K562 (cell line): ENCODE results near the gene VSIG10L2. TPM values are rescaled to one million over a fixed set of nuclear protein-coding genes. Genes with fewer than 3 reads are reported as not detected.

ENCODE experiments used
- ATAC-seq: fragments of 200-7000 bp; cut with Tn5 transposase; 3 replicates; pipeline ENCODE4 v1.9.1; 2020; ENCODE audit warnings: moderate library complexity
- BruUV-seq: library from RNA; stranded (reverse); fragments of 400-500 nt; replicated peaks from 2 replicates; lab custom pipeline; 2021; lab: Mats Ljungman, UMichigan
- CTCF ChIA-PET: fragments of 300-600 bp; formaldehyde crosslinking; extraction: SDS; loops from one replicate; lab custom pipeline; 2021; ENCODE audit warnings: low intra/inter-chr PET ratio; lab: Yijun Ruan, JAX
- POLR2A ChIA-PET: fragments of 300-600, 350-650 bp; sonication (Branson Sonifier 250); formaldehyde crosslinking; extraction: SDS; loops from one replicate; lab custom pipeline; 2021; ENCODE audit warnings: antibody characterized with exemption, inconsistent platforms; lab: Yijun Ruan, JAX
- DNase-seq, 4 experiments: peaks; one replicate each; pipeline versions ENCODE4 v3.0.0 to v3.0.0-alpha.2; 2011 to 2018; ENCODE audit warnings: low spot score in 3 of 4, mixed read lengths in 3 of 4; ENCODE audit errors: extremely low read depth in 1 of 4
- FAIRE-seq: peaks from 2 replicates; lab custom pipeline; 2011; peaks lifted over from hg19 to GRCh38; lab: Jason Lieb, UNC
- H2AFZ ChIP-seq: 2 replicates; pipeline ENCODE4 v1.6.0; 2011; ENCODE audit warnings: low read depth, low read length, control low read depth, inconsistent platforms
- H3K27ac ChIP-seq: fragments of 200-600 bp; 3 replicates; pipeline ENCODE4 v1.8.0; 2011; ENCODE audit warnings: low read depth, mild to moderate bottlenecking, control low read depth, inconsistent platforms, low read length, moderate library complexity, mixed read lengths; ENCODE audit errors: extremely low read depth
- H3K27me3 ChIP-seq, 2 experiments: fragments of 300-600 bp in 1 of 2; 2 replicates in 1 of 2; 3 replicates in 1 of 2; pipeline versions ENCODE4 v1.6.0 to v1.8.0; 2011; ENCODE audit warnings: inconsistent platforms in 2 of 2, low read length in 2 of 2, mild to moderate bottlenecking in 1 of 2, mixed read lengths in 1 of 2, moderate library complexity in 1 of 2; ENCODE audit not compliant: control insufficient read depth in 2 of 2, insufficient read depth in 2 of 2
- H3K36me3 ChIP-seq: fragments of 300-600 bp; 3 replicates; pipeline ENCODE4 v1.8.0; 2011; ENCODE audit warnings: mild to moderate bottlenecking, low read length, inconsistent platforms; ENCODE audit not compliant: control insufficient read depth, insufficient read depth
- H3K4me1 ChIP-seq, 2 experiments: fragments of 200-600 bp in 1 of 2; replicated peaks in 1 of 2; 2 replicates in 1 of 2; 3 replicates in 1 of 2; pipeline versions ENCODE4 v1.5.1 to v1.8.0; 2011; ENCODE audit warnings: inconsistent platforms in 2 of 2, low read length in 2 of 2, mild to moderate bottlenecking in 1 of 2, mixed read lengths in 1 of 2, moderate library complexity in 1 of 2; ENCODE audit not compliant: control insufficient read depth in 2 of 2, insufficient read depth in 2 of 2
- H3K4me2 ChIP-seq: 2 replicates; pipeline ENCODE4 v1.6.1; 2011; ENCODE audit warnings: low read length, control low read depth, inconsistent platforms, mixed read lengths; ENCODE audit not compliant: insufficient read depth
- H3K4me3 ChIP-seq: fragments of 200-600 bp; sonication (generic), shearing (Covaris generic); 2 replicates; pipeline ENCODE4 v1.5.1; 2016; ENCODE audit warnings: control low read depth, inconsistent platforms
- H3K79me2 ChIP-seq: fragments of 200-600 bp; 3 replicates; pipeline ENCODE4 v1.8.0; 2011; ENCODE audit warnings: low read length, inconsistent platforms; ENCODE audit not compliant: control insufficient read depth, insufficient read depth
- H3K9ac ChIP-seq, 2 experiments: 2 replicates each; pipeline versions ENCODE4 v1.6.0 to v1.6.1; 2011; ENCODE audit warnings: low read depth in 2 of 2, low read length in 2 of 2, control low read depth in 1 of 2, inconsistent platforms in 1 of 2, mild to moderate bottlenecking in 1 of 2, mixed read lengths in 1 of 2; ENCODE audit not compliant: insufficient read depth in 1 of 2
- H3K9me1 ChIP-seq: one replicate; pipeline ENCODE4 v1.6.0; 2011; ENCODE audit warnings: inconsistent platforms, mild to moderate bottlenecking, low read length, moderate library complexity; ENCODE audit not compliant: control insufficient read depth, insufficient read depth
- H3K9me3 ChIP-seq: replicated peaks from 2 replicates; pipeline ENCODE4 v1.5.1; 2011; ENCODE audit warnings: low read depth, low read length, inconsistent platforms; ENCODE audit not compliant: control insufficient read depth, insufficient read depth
- H4K20me1 ChIP-seq: replicated peaks from 2 replicates; pipeline ENCODE4 v1.6.1; 2011; ENCODE audit warnings: low read length, inconsistent platforms, mixed read lengths; ENCODE audit not compliant: control insufficient read depth, insufficient read depth
- AFF4 ChIP-seq: sonication (generic); formaldehyde crosslinking; IDR thresholded peaks from 2 replicates; pipeline ENCODE4 v1.8.0; 2023; ENCODE audit warnings: mild to moderate bottlenecking, missing genetic modification reagents
- ARID1B ChIP-seq: fragments of 450-650 bp; IDR thresholded peaks from 2 replicates; pipeline ENCODE4 v1.6.1; 2016; ENCODE audit warnings: antibody characterized with exemption, mild to moderate bottlenecking, inconsistent platforms
- CHD2 ChIP-seq: IDR thresholded peaks from 2 replicates; pipeline ENCODE4 v1.6.1; 2011; ENCODE audit warnings: low read depth, low read length
- ELF4 ChIP-seq: fragments of 450-650 bp; formaldehyde crosslinking; IDR thresholded peaks from 2 replicates; pipeline ENCODE4 v1.4.0; 2022; ENCODE audit warnings: missing genetic modification characterization
- HES1 ChIP-seq: fragments of 450-650 bp; IDR thresholded peaks from 2 replicates; pipeline ENCODE4 v1.6.1; 2016; ENCODE audit warnings: low read depth, mild to moderate bottlenecking, moderate library complexity
- MAFG ChIP-seq: fragments of 450-650 bp; conservative IDR thresholded peaks from 2 replicates; pipeline ENCODE4 v1.6.1; 2016; ENCODE audit warnings: missing genetic modification characterization, missing compliant biosample characterization
- NR4A1 ChIP-seq, 2 experiments: fragments of 250-450 bp in 1 of 2; fragments of 450-650 bp in 1 of 2; sonication (Bioruptor Pico) in 1 of 2; IDR thresholded peaks; 2 replicates each; pipeline versions ENCODE4 v1.4.0 to v1.6.1; 2016 to 2020; ENCODE audit warnings: mild to moderate bottlenecking in 2 of 2, missing compliant biosample characterization in 1 of 2, missing genetic modification characterization in 1 of 2, moderate library complexity in 1 of 2
- PYGO2 ChIP-seq: fragments of 450-650 bp; IDR thresholded peaks from 2 replicates; pipeline ENCODE4 v1.6.1; 2016; ENCODE audit warnings: mild to moderate bottlenecking, missing genetic modification characterization, moderate library complexity, missing compliant biosample characterization
- UBTF ChIP-seq, 2 experiments: IDR thresholded peaks; 2 replicates each; pipeline ENCODE4 v1.6.1; 2012; ENCODE audit warnings: improper control_type of control experiment in 2 of 2, low read depth in 2 of 2, low read length in 2 of 2, borderline replicate concordance in 1 of 2
- WGBS: fragments of 100-300 bp; shearing (Covaris generic); methylation state at CpG from one replicate; pipeline ENCODE4 v1.1.6; 2016; ENCODE audit warnings: low coverage, mixed read lengths; ENCODE audit not compliant: insufficient coverage; ENCODE audit errors: missing lambda C conversion rate; 5-methylcytosine and 5-hydroxymethylcytosine counted together
- in situ Hi-C: fragments of 300-500 bp; cut with MboI; formaldehyde crosslinking; loops from 4 replicates; pipeline ENCODE4 v1.15.0; 2018; ENCODE audit warnings: inconsistent platforms, mixed read lengths
- intact Hi-C: fragments of 100-400 bp; cut with micrococcal nuclease; formaldehyde crosslinking; loops from 2 replicates; pipeline ENCODE4 v1.14.2; 2022
- polyA plus RNA-seq, 8 experiments: library from polyadenylated mRNA; depleted of rRNA in 4 of 8; stranded (reverse) in 5 of 8; unstranded in 3 of 8; fragments of >200 nt; fragmentation: Nextera tagmentation in 2 of 8; fragmentation: Illumina TruSeq in 1 of 8; extraction: Ambion mirVana in 2 of 8; extraction: Trizol in 1 of 8; gene quantifications; 2 replicates each; pipeline versions ENCODE4 v1.2.1 to v1.2.3, GENCODE V29; 2011 to 2014; ENCODE audit warnings: inconsistent platforms in 1 of 8, missing spikeins in 1 of 8
- total RNA-seq, 7 experiments: library from RNA; depleted of rRNA in 6 of 7; stranded (reverse); fragments of >200 nt in 6 of 7; fragmentation: Illumina TruSeq in 2 of 7; extraction: Trizol in 2 of 7; gene quantifications; 2 replicates each; pipeline versions ENCODE4 v1.2.1 to v1.2.3, GENCODE V29; 2011 to 2021; ENCODE audit warnings: low replicate concordance in 1 of 7
- TF ChIP-seq, protein P1 (sequence below): fragments of 250-450 bp; sonication (Bioruptor Pico); IDR thresholded peaks from 2 replicates; pipeline ENCODE4 v1.4.0; 2020; ENCODE audit warnings: mild to moderate bottlenecking, moderate library complexity

VSIG10L2 gene
- total and polyA plus RNA-seq, 9 of the 15 experiments (the other 6 are each of a cell fraction or from before 2014, with no cell fraction given): not detected

- Histone ChIP-seq H3K9ac (no peak overlapping the region), H2AFZ (no peak overlapping the region), H3K27ac (no peak overlapping the region), H3K36me3 (no peaks in the 10 kb centered on the region), H4K20me1 (peaks cover 8% of the 10 kb centered on the region; the same call in 1 of the 2 replicates), H3K4me2 (no peak overlapping the region), H3K9me3 (no peaks in the 10 kb centered on the region), H3K4me1 (peaks cover 0 to 4% of the 10 kb centered on the region in 2 experiments; a peak in 2 of 5 replicates), H3K27me3 (peaks cover 73 to 82% of the 10 kb centered on the region in 2 experiments), H3K79me2 (no peaks in the 10 kb centered on the region), H3K9me1 (peaks cover 4% of the 10 kb centered on the region), H3K4me3 (no peak overlapping the region)
- no TSS peak for BruUV-seq
- no peak for ATAC-seq
- FAIRE-seq: no peak
- under 1% methylated on average over 18 of the region's 20 CpGs for WGBS
- in situ Hi-C loops: no loop called here
- CTCF ChIA-PET: no interaction called here
- POLR2A ChIA-PET: interaction anchor here (0.6 to 1.3 kb wide), 2 partner anchors 11 to 457 kb away, joined by 3 to 6 read pairs; no protein-coding TSS in a partner anchor
- no peak for DNase-seq
- intact Hi-C loops: no loop called here
- TF ChIP-seq, protein P1, sequence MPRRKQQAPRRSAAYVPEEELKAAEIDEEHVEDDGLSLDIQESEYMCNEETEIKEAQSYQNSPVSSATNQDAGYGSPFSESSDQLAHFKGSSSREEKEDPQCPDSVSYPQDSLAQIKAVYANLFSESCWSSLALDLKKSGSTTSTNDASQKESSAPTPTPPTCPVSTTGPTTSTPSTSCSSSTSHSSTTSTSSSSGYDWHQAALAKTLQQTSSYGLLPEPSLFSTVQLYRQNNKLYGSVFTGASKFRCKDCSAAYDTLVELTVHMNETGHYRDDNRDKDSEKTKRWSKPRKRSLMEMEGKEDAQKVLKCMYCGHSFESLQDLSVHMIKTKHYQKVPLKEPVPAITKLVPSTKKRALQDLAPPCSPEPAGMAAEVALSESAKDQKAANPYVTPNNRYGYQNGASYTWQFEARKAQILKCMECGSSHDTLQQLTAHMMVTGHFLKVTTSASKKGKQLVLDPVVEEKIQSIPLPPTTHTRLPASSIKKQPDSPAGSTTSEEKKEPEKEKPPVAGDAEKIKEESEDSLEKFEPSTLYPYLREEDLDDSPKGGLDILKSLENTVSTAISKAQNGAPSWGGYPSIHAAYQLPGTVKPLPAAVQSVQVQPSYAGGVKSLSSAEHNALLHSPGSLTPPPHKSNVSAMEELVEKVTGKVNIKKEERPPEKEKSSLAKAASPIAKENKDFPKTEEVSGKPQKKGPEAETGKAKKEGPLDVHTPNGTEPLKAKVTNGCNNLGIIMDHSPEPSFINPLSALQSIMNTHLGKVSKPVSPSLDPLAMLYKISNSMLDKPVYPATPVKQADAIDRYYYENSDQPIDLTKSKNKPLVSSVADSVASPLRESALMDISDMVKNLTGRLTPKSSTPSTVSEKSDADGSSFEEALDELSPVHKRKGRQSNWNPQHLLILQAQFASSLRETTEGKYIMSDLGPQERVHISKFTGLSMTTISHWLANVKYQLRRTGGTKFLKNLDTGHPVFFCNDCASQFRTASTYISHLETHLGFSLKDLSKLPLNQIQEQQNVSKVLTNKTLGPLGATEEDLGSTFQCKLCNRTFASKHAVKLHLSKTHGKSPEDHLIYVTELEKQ (CRISPR knock-in tag): no peak
- TF ChIP-seq MAFG (tag) (no peak), AFF4 (no peak), ELF4 (no peak), PYGO2 (tag) (no peak), HES1 (no peak), ARID1B (no peak), UBTF (IDR thresholded peaks at IDR 0.05; ENCODE audit: borderline replicate concordance in 1 of 2, low read depth in 2 of 2, low read length in 2 of 2) (no peak), CHD2 (no peak), NR4A1 (CRISPR knock-in tag; IDR thresholded peaks at IDR 0.05) (no peak), NR4A1 (tag; IDR thresholded peaks at IDR 0.05) (no peak)
Observed at GRCh38 chr11:125953401-125953935, 7.6 kb downstream of the VSIG10L2 start.
